H1 (cell line): ENCODE data around the gene GTPBP6. TPM values are rescaled to one million over a fixed set of nuclear protein-coding genes. Genes with fewer than 3 reads are reported as not detected.
A peak's percentile ranks its signal among the peaks of the same experiment; 100 is the strongest.

ENCODE experiments used
- CTCF ChIA-PET: fragments of 300-600 bp; sonication (Branson Sonifier 250); formaldehyde crosslinking; loops from one replicate; lab custom pipeline; 2021; ENCODE audit not compliant: partially characterized antibody; lab: Charles Lee
- POLR2A ChIA-PET: fragments of 300-600 bp; sonication (Branson Sonifier 250); formaldehyde crosslinking; loops from one replicate; lab custom pipeline; 2021; ENCODE audit warnings: inconsistent platforms; ENCODE audit not compliant: partially characterized antibody; lab: Charles Lee
- DNase-seq, 2 experiments: peaks; one replicate each; pipeline versions ENCODE4 v3.0.0 to v3.0.0-alpha.2; 2010 to 2022; ENCODE audit warnings: low spot score in 2 of 2, low read depth in 1 of 2, mixed read lengths in 1 of 2
- FAIRE-seq: peaks from 2 replicates; lab custom pipeline; 2011; peaks lifted over from hg19 to GRCh38; lab: Jason Lieb, UNC
- H2AFZ ChIP-seq: 2 replicates; pipeline ENCODE4 v1.8.1; 2012; ENCODE audit warnings: low read length, inconsistent platforms
- H2AK5ac ChIP-seq: 2 replicates; pipeline ENCODE4 v1.6.1; 2013; ENCODE audit warnings: low read depth, low read length
- H2BK120ac ChIP-seq: replicated peaks from 2 replicates; pipeline ENCODE3; 2013; ENCODE audit warnings: low read depth, low read length, inconsistent platforms
- H2BK12ac ChIP-seq: 2 replicates; pipeline ENCODE4 v1.6.1; 2013; ENCODE audit warnings: low read depth, low read length
- H2BK15ac ChIP-seq: 2 replicates; pipeline ENCODE4 v1.6.1; 2013; ENCODE audit warnings: low read length
- H2BK20ac ChIP-seq: 2 replicates; pipeline ENCODE4 v1.6.1; 2013; ENCODE audit warnings: low read length
- H2BK5ac ChIP-seq: 2 replicates; pipeline ENCODE4 v1.6.1; 2013; ENCODE audit warnings: low read depth, low read length
- H3K14ac ChIP-seq: 2 replicates; pipeline ENCODE4 v1.6.1; 2013; ENCODE audit warnings: inconsistent platforms; ENCODE audit not compliant: insufficient read length
- H3K18ac ChIP-seq: 2 replicates; pipeline ENCODE4 v1.6.1; 2013; ENCODE audit warnings: low read length; ENCODE audit errors: extremely low read depth
- H3K23ac ChIP-seq: 2 replicates; pipeline ENCODE4 v1.6.1; 2013; ENCODE audit warnings: inconsistent platforms; ENCODE audit not compliant: insufficient read length
- H3K23me2 ChIP-seq: 2 replicates; pipeline ENCODE4 v1.6.1; 2013; ENCODE audit warnings: low read depth, low read length
- H3K27ac ChIP-seq: 2 replicates; pipeline ENCODE4 v1.6.1; 2011; ENCODE audit warnings: low read depth, low read length, inconsistent platforms
- H3K27me3 ChIP-seq, 4 experiments: replicated peaks in 1 of 4; 1 replicate in 1 of 4; 2 replicates in 3 of 4; pipeline versions ENCODE4 v1.6.1 to v1.8.1; 2011 to 2013; ENCODE audit warnings: low read length in 3 of 4, mild to moderate bottlenecking in 3 of 4, inconsistent platforms in 2 of 4, mixed read lengths in 2 of 4, moderate library complexity in 1 of 4; ENCODE audit not compliant: control insufficient read depth in 3 of 4, insufficient read depth in 3 of 4; ENCODE audit errors: extremely low read depth in 1 of 4
- H3K36me3 ChIP-seq, 4 experiments: 2 replicates each; pipeline versions ENCODE4 v1.6.1 to v1.8.1; 2011 to 2013; ENCODE audit warnings: mild to moderate bottlenecking in 4 of 4, low read length in 3 of 4, moderate library complexity in 2 of 4, control low read depth in 1 of 4, inconsistent platforms in 1 of 4; ENCODE audit not compliant: insufficient read depth in 4 of 4, control insufficient read depth in 2 of 4
- H3K4ac ChIP-seq: replicated peaks from 2 replicates; pipeline ENCODE3; 2013; ENCODE audit warnings: low read length, low read depth, mixed read lengths, inconsistent platforms; ENCODE audit not compliant: insufficient read length
- H3K4me1 ChIP-seq, 4 experiments: replicated peaks in 1 of 4; 1 replicate in 1 of 4; 2 replicates in 3 of 4; pipeline versions ENCODE4 v1.6.1 to v1.8.1; 2011 to 2013; ENCODE audit warnings: low read length in 3 of 4, inconsistent platforms in 2 of 4, mixed read lengths in 1 of 4; ENCODE audit not compliant: insufficient read depth in 4 of 4, control insufficient read depth in 3 of 4
- H3K4me2 ChIP-seq, 2 experiments: 2 replicates each; pipeline versions ENCODE4 v1.6.1 to v1.8.1; 2011 to 2013; ENCODE audit warnings: low read depth in 2 of 2, low read length in 2 of 2, control low read depth in 1 of 2, inconsistent platforms in 1 of 2, mild to moderate bottlenecking in 1 of 2; ENCODE audit not compliant: insufficient read depth in 1 of 2
- H3K4me3 ChIP-seq, 4 experiments: fragments of 200-600, 300-600 bp in 1 of 4; sonication (generic), shearing (Covaris generic), sonication (Bioruptor Twin) in 1 of 4; 2 replicates each; pipeline versions ENCODE4 v1.5.1 to v1.8.1; 2011 to 2016; ENCODE audit warnings: low read length in 4 of 4, low read depth in 3 of 4, control low read depth in 2 of 4, inconsistent platforms in 2 of 4, mild to moderate bottlenecking in 2 of 4, mixed read lengths in 1 of 4, moderate library complexity in 1 of 4; ENCODE audit not compliant: insufficient read depth in 2 of 4; ENCODE audit errors: extremely low read depth in 1 of 4
- H3K56ac ChIP-seq: replicated peaks from 2 replicates; pipeline ENCODE3; 2013; ENCODE audit warnings: low read depth, mild to moderate bottlenecking, mixed read lengths, low read length, inconsistent platforms; ENCODE audit not compliant: insufficient read length
- H3K79me1 ChIP-seq: 2 replicates; pipeline ENCODE4 v1.6.1; 2013; ENCODE audit warnings: low read depth, low read length, control low read depth
- H3K79me2 ChIP-seq, 2 experiments: 2 replicates each; pipeline versions ENCODE4 v1.6.1 to v1.8.1; 2012 to 2013; ENCODE audit warnings: low read length in 2 of 2, mild to moderate bottlenecking in 2 of 2, inconsistent platforms in 1 of 2; ENCODE audit not compliant: insufficient read depth in 2 of 2, control insufficient read depth in 1 of 2
- H3K9ac ChIP-seq, 4 experiments: replicated peaks in 1 of 4; 1 replicate in 1 of 4; 2 replicates in 3 of 4; pipeline versions ENCODE4 v1.6.1 to v1.8.1; 2011 to 2013; ENCODE audit warnings: low read depth in 3 of 4, low read length in 3 of 4, control low read depth in 2 of 4, mild to moderate bottlenecking in 2 of 4, moderate library complexity in 2 of 4, inconsistent platforms in 1 of 4; ENCODE audit errors: extremely low read depth in 1 of 4
- H3K9me3 ChIP-seq, 2 experiments: 2 replicates each; pipeline versions ENCODE4 v1.6.1 to v1.8.1; 2012 to 2013; ENCODE audit warnings: mild to moderate bottlenecking in 2 of 2, moderate library complexity in 2 of 2, control low read depth in 1 of 2, inconsistent platforms in 1 of 2, low read depth in 1 of 2, low read length in 1 of 2, mixed read lengths in 1 of 2; ENCODE audit not compliant: insufficient read depth in 2 of 2
- H4K20me1 ChIP-seq, 2 experiments: replicated peaks in 1 of 2; 2 replicates each; pipeline versions ENCODE3 to v1.8.1; 2011 to 2013; ENCODE audit warnings: inconsistent platforms in 2 of 2, low read length in 2 of 2, mild to moderate bottlenecking in 1 of 2; ENCODE audit not compliant: insufficient read depth in 2 of 2, control insufficient read depth in 1 of 2
- H4K5ac ChIP-seq: 2 replicates; pipeline ENCODE4 v1.6.1; 2013; ENCODE audit warnings: low read length, low read depth, mixed read lengths, inconsistent platforms; ENCODE audit not compliant: insufficient read length
- H4K8ac ChIP-seq: 2 replicates; pipeline ENCODE4 v1.8.0; 2013; ENCODE audit warnings: mild to moderate bottlenecking, moderate library complexity, low read length, inconsistent platforms; ENCODE audit not compliant: insufficient read depth; ENCODE audit errors: extremely low read depth
- H4K91ac ChIP-seq: replicated peaks from 2 replicates; pipeline ENCODE3; 2013; ENCODE audit warnings: low read length, mixed read lengths, inconsistent platforms; ENCODE audit not compliant: insufficient read length
- ATF2 ChIP-seq: IDR thresholded peaks from 2 replicates; pipeline ENCODE4 v1.6.1; 2012; ENCODE audit warnings: low read length, inconsistent platforms
- CBX5 ChIP-seq: fragments of 300-800, 300-1000 bp; sonication (generic); IDR thresholded peaks from 2 replicates; pipeline ENCODE4 v1.7.1; 2016; ENCODE audit warnings: antibody characterized with exemption, low read length, low read depth
- CBX8 ChIP-seq: fragments of 300-800, 300-1000 bp; sonication (generic); IDR thresholded peaks from 2 replicates; pipeline ENCODE4 v1.7.1; 2016; ENCODE audit warnings: low read depth, low read length, borderline replicate concordance
- CHD1 ChIP-seq: IDR thresholded peaks from 2 replicates; pipeline ENCODE4 v1.6.1; 2012; ENCODE audit warnings: low read depth, low read length, improper control_type of control experiment
- E2F6 ChIP-seq: IDR thresholded peaks from 2 replicates; pipeline ENCODE4 v1.6.1; 2012; ENCODE audit warnings: inconsistent platforms
- HDAC2 ChIP-seq, 2 experiments: fragments of 300-600 bp in 1 of 2; sonication (generic) in 1 of 2; IDR thresholded peaks; 2 replicates each; pipeline ENCODE4 v1.6.1; 2011 to 2012; ENCODE audit warnings: low read depth in 2 of 2, low read length in 2 of 2, mild to moderate bottlenecking in 2 of 2, moderate library complexity in 2 of 2, borderline replicate concordance in 1 of 2, inconsistent platforms in 1 of 2
- NANOG ChIP-seq: IDR thresholded peaks from 2 replicates; pipeline ENCODE4 v1.6.1; 2011; ENCODE audit warnings: low read length, low read depth, mild to moderate bottlenecking, inconsistent platforms; ENCODE audit not compliant: insufficient read depth, poor library complexity, severe bottlenecking
- PHF8 ChIP-seq: fragments of 200-600 bp; sonication (generic); conservative IDR thresholded peaks from 2 replicates; pipeline ENCODE4 v1.7.1; 2012; ENCODE audit warnings: low read depth, mild to moderate bottlenecking, inconsistent platforms, low read length, moderate library complexity
- POLR2A ChIP-seq, 2 experiments: IDR thresholded peaks; 1 replicate in 1 of 2; 2 replicates in 1 of 2; pipeline ENCODE4 v1.6.1; 2011; ENCODE audit warnings: low read depth in 2 of 2, low read length in 2 of 2, mild to moderate bottlenecking in 2 of 2; ENCODE audit errors: control extremely low read depth in 1 of 2
- WGBS, 2 experiments: shearing (Covaris generic) in 1 of 2; methylation state at CpG; one replicate each; pipeline versions ENCODE4 v1.1.6 to v1.1.7; 2013 to 2015; ENCODE audit warnings: low lambda C conversion rate in 2 of 2, mixed read lengths in 2 of 2, inconsistent platforms in 1 of 2, low coverage in 1 of 2, missing lambda C conversion rate in 1 of 2; ENCODE audit not compliant: insufficient replicate concordance in 2 of 2, insufficient coverage in 1 of 2, insufficient read length in 1 of 2; ENCODE audit errors: extremely low coverage in 1 of 2, missing lambda C conversion rate in 1 of 2; 5-methylcytosine and 5-hydroxymethylcytosine counted together
- polyA plus RNA-seq, 7 experiments: library from polyadenylated mRNA; depleted of rRNA in 3 of 7; stranded (reverse) in 5 of 7; unstranded in 2 of 7; fragments of >200 nt in 5 of 7; fragments of 200-250 nt in 2 of 7; gene quantifications; 1 replicate in 5 of 7; 2 replicates in 1 of 7; 4 replicates in 1 of 7; pipeline versions ENCODE4 v1.2.1 to v1.2.3, GENCODE V29; 2011 to 2013; ENCODE audit warnings: missing spikeins in 2 of 7, mixed read lengths in 2 of 7
- total RNA-seq: library from RNA; stranded (reverse); fragmentation: NEBNext Ultra II Directional; extraction: Animal tissue kit (Norgen Biotek cat#: 25700); gene quantifications from 2 replicates; pipeline ENCODE4 v1.2.1, GENCODE V29; 2021

The GTPBP6 gene
- total and polyA plus RNA-seq, 2 of the 8 experiments (the other 6 are each of a cell fraction or from before 2014, with no cell fraction given): 33.9 to 57.1 TPM

GRCh38 chrX:344371-344901, 25.8 kb upstream of the GTPBP6 start:
- peak in 1 of 2 experiments; percentile 42 for DNase-seq
- TF ChIP-seq PHF8: no peak
- no peak for TF ChIP-seq CBX5
- TF ChIP-seq CHD1: no peak
- no peak for TF ChIP-seq POLR2A (IDR thresholded peaks at IDR 0.05; ENCODE audit: control extremely low read depth in 1 of 2, low read depth in 2 of 2, low read length in 2 of 2)
- no peak for TF ChIP-seq CBX8
- TF ChIP-seq HDAC2 (IDR thresholded peaks at IDR 0.05; ENCODE audit: borderline replicate concordance in 1 of 2, low read depth in 2 of 2, low read length in 2 of 2): no peak
- no peak for TF ChIP-seq NANOG
- TF ChIP-seq E2F6: no peak
- TF ChIP-seq ATF2: no peak

More at GRCh38 chrX:344371-344901, 25.8 kb upstream of the GTPBP6 start:
- no peak overlapping the region for H2BK12ac ChIP-seq
- H2BK5ac ChIP-seq: no peak overlapping the region
- 96% methylated on average over 35 of the region's 47 CpGs; no CpG with 5 or more reads in 1 of the 2 experiments for WGBS, 2 experiments
- CTCF ChIA-PET: no interaction called here
- H3K79me1 ChIP-seq: peaks cover 7% of the 10 kb centered on the region
- peaks cover 0 to 45% (median 7%) of the 10 kb centered on the region in 4 experiments; a peak in 6 of 8 replicates for H3K36me3 ChIP-seq
- no peak overlapping the region for H2AK5ac ChIP-seq
- peaks cover 2 to 7% of the 10 kb centered on the region in 2 experiments for H4K20me1 ChIP-seq
- no peak overlapping the region for H2BK15ac ChIP-seq
- H3K27me3 ChIP-seq: no peaks in the 10 kb centered on the region
- no peak overlapping the region for H3K4me3 ChIP-seq
- no peak overlapping the region for H3K4me2 ChIP-seq
- H3K4ac ChIP-seq: no peak overlapping the region
- no peak overlapping the region for H4K91ac ChIP-seq
- H4K5ac ChIP-seq: no peak overlapping the region
- no peaks in the 10 kb centered on the region; a peak in 1 of 4 replicates for H3K9me3 ChIP-seq
- no peak overlapping the region for H3K56ac ChIP-seq
- H3K79me2 ChIP-seq: peaks cover 0 to 14% of the 10 kb centered on the region in 2 experiments; a peak in 1 of 4 replicates
- no peak overlapping the region for H4K8ac ChIP-seq
- no peaks in the 10 kb centered on the region for H3K4me1 ChIP-seq
- H2AFZ ChIP-seq: no peak overlapping the region
- no peak overlapping the region; the same call in 1 of the 2 replicates for H3K18ac ChIP-seq
- H3K27ac ChIP-seq: no peak overlapping the region
- no peak overlapping the region for H3K9ac ChIP-seq
- no peak overlapping the region for H3K14ac ChIP-seq
- POLR2A ChIA-PET: no interaction called here
- FAIRE-seq: no peak
- H2BK20ac ChIP-seq: no peak overlapping the region
- no peaks in the 10 kb centered on the region for H3K23me2 ChIP-seq
- no peak overlapping the region for H2BK120ac ChIP-seq
- no peak overlapping the region for H3K23ac ChIP-seq
